K562 (cell line): Measurements from ENCODE around the gene PIP5K1B. TPM values are rescaled to one million over a fixed set of nuclear protein-coding genes. Genes with fewer than 3 reads are reported as not detected.

Experiments used
- CTCF ChIP-seq, 3 experiments: IDR thresholded peaks in 2 of 3; conservative IDR thresholded peaks in 1 of 3; 2 replicates each; pipeline ENCODE4 v1.5.1; 2011 to 2012; ENCODE audit warnings: low read length in 3 of 3, mild to moderate bottlenecking in 3 of 3, control low read depth in 2 of 3, improper control_type of control experiment in 1 of 3, inconsistent platforms in 1 of 3, low read depth in 1 of 3, mixed read lengths in 1 of 3, moderate library complexity in 1 of 3; ENCODE audit not compliant: insufficient read depth in 2 of 3
- HDAC2 ChIP-seq: fragments of 450-650 bp; IDR thresholded peaks from 2 replicates; pipeline ENCODE4 v1.6.1; 2016; ENCODE audit warnings: mild to moderate bottlenecking
- HSF4 ChIP-seq: fragments of 250-450 bp; sonication (Bioruptor Pico); IDR thresholded peaks from 2 replicates; pipeline ENCODE4 v2.1.2; 2022; ENCODE audit warnings: mild to moderate bottlenecking, moderate library complexity, borderline replicate concordance
- L3MBTL2 ChIP-seq: fragments of 450-650 bp; IDR thresholded peaks from 2 replicates; pipeline ENCODE4 v1.6.1; 2016; ENCODE audit warnings: mild to moderate bottlenecking, moderate library complexity
- MNT ChIP-seq, 2 experiments: fragments of 450-650 bp; conservative IDR thresholded peaks; 2 replicates each; pipeline ENCODE4 v1.6.1; 2017; ENCODE audit warnings: mild to moderate bottlenecking in 2 of 2, moderate library complexity in 2 of 2
- MXI1 ChIP-seq: IDR thresholded peaks from 2 replicates; pipeline ENCODE4 v1.6.1; 2011; ENCODE audit warnings: low read depth, mild to moderate bottlenecking, improper control_type of control experiment, low read length
- NR4A1 ChIP-seq, 2 experiments: fragments of 250-450 bp in 1 of 2; fragments of 450-650 bp in 1 of 2; sonication (Bioruptor Pico) in 1 of 2; IDR thresholded peaks; 2 replicates each; pipeline versions ENCODE4 v1.4.0 to v1.6.1; 2016 to 2020; ENCODE audit warnings: mild to moderate bottlenecking in 2 of 2, missing compliant biosample characterization in 1 of 2, missing genetic modification characterization in 1 of 2, moderate library complexity in 1 of 2
- POLR2AphosphoS2 ChIP-seq: IDR thresholded peaks from 2 replicates; pipeline ENCODE4 v1.6.1; 2012; ENCODE audit warnings: low read length, improper control_type of control experiment
- PREB ChIP-seq: sonication (generic); formaldehyde crosslinking; IDR thresholded peaks from 2 replicates; pipeline ENCODE4 v1.8.1; 2023; ENCODE audit warnings: mild to moderate bottlenecking, missing genetic modification reagents
- SMARCC2 ChIP-seq: fragments of 450-650 bp; IDR thresholded peaks from 2 replicates; pipeline ENCODE4 v1.6.1; 2017; ENCODE audit warnings: antibody characterized with exemption, moderate library complexity, mild to moderate bottlenecking, low read depth
- SREBF2 ChIP-seq: sonication (generic); formaldehyde crosslinking; IDR thresholded peaks from 2 replicates; pipeline ENCODE4 v1.4.0; 2020; ENCODE audit warnings: mild to moderate bottlenecking, missing genetic modification reagents
- ZNF407 ChIP-seq: fragments of 450-650 bp; IDR thresholded peaks from 2 replicates; pipeline ENCODE4 v1.6.1; 2016; ENCODE audit warnings: low read depth
- ZNF780A ChIP-seq: fragments of 250-450 bp; sonication (Bioruptor Pico); IDR thresholded peaks from 2 replicates; pipeline ENCODE4 v1.5.0; 2021; ENCODE audit warnings: mild to moderate bottlenecking
- polyA plus RNA-seq, 8 experiments: library from polyadenylated mRNA; depleted of rRNA in 4 of 8; stranded (reverse) in 5 of 8; unstranded in 3 of 8; fragments of >200 nt; fragmentation: Nextera tagmentation in 2 of 8; fragmentation: Illumina TruSeq in 1 of 8; extraction: Ambion mirVana in 2 of 8; extraction: Trizol in 1 of 8; gene quantifications; 2 replicates each; pipeline versions ENCODE4 v1.2.1 to v1.2.3, GENCODE V29; 2011 to 2014; ENCODE audit warnings: inconsistent platforms in 1 of 8, missing spikeins in 1 of 8
- total RNA-seq, 7 experiments: library from RNA; depleted of rRNA in 6 of 7; stranded (reverse); fragments of >200 nt in 6 of 7; fragmentation: Illumina TruSeq in 2 of 7; extraction: Trizol in 2 of 7; gene quantifications; 2 replicates each; pipeline versions ENCODE4 v1.2.1 to v1.2.3, GENCODE V29; 2011 to 2021; ENCODE audit warnings: low replicate concordance in 1 of 7

Gene PIP5K1B
- total and polyA plus RNA-seq, 9 of the 15 experiments (the other 6 are each of a cell fraction or from before 2014, with no cell fraction given): 3.1 to 12.9 (median 7.4) TPM

GRCh38 chr9:68779558-68780379 is 74.7 kb downstream of the PIP5K1B start (continued):
- TF ChIP-seq POLR2AphosphoS2: peak; percentile 88
- no peak for TF ChIP-seq MXI1
- peak; percentile 68; the same call in 1 of the 2 replicates for TF ChIP-seq L3MBTL2
- TF ChIP-seq ZNF407: no peak
- TF ChIP-seq SMARCC2: no peak
- no peak for TF ChIP-seq PREB
- no peak for TF ChIP-seq ZNF780A (CRISPR knock-in tag)
- no peak; the same call in 1 of the 2 replicates for TF ChIP-seq HDAC2
- TF ChIP-seq HSF4 (CRISPR knock-in tag): no peak
- peak; percentile 62 to 63 for TF ChIP-seq MNT (conservative IDR thresholded peaks at IDR 0.05)
- TF ChIP-seq CTCF (IDR thresholded peaks at IDR 0.05 in 2 of 3, conservative IDR thresholded peaks at IDR 0.05 in 1 of 3; ENCODE audit: insufficient read depth in 2 of 3, low read depth in 1 of 3, low read length in 3 of 3): peak; percentile 31 to 66 (median 40); a peak in 5 of 6 replicates
- no peak for TF ChIP-seq NR4A1 (CRISPR knock-in tag; IDR thresholded peaks at IDR 0.05)
- TF ChIP-seq NR4A1 (tag; IDR thresholded peaks at IDR 0.05): peak; percentile 57; the same call in 1 of the 2 replicates
- TF ChIP-seq SREBF2: no peak
